Daoy (cell line): ENCODE measurements around the gene SYNE1. TPM values are rescaled to one million over a fixed set of nuclear protein-coding genes. Genes with fewer than 3 reads are reported as not detected.

ENCODE experiments used
- DNase-seq: peaks from one replicate; pipeline ENCODE4 v3.0.0-alpha.2; 2015; ENCODE audit warnings: low read depth
- total RNA-seq: library from RNA; depleted of rRNA; stranded (reverse); fragments of >200 nt; shearing (Covaris generic); gene quantifications from 2 replicates; pipeline ENCODE4 v1.2.3, GENCODE V29; 2014

SYNE1 gene
- total RNA-seq, 1 experiment from 2014 or later: 8.7 TPM

DNA sequence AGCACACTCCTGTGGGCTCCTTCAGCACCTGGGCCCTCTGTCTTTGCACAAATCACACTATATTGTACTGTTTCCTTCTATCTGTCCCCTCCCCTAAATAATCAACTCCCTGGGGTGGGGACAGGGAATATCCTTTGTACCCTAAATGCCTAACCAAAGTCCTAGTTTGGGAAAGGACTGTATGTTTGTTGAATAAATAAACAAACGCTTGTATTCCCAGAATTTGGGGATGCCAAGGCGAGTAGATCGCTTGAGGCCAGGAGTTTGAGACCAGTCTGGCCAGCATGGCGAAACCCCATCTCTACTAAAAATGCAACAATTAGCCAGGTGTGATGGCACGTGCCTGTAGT is 322.7 kb downstream of the SYNE1 start:
- DNase-seq: no peak

GRCh38 chr6:152313542-152314482 is 323.4 kb downstream of the SYNE1 start:
- peak; percentile 3 for DNase-seq

DNA sequence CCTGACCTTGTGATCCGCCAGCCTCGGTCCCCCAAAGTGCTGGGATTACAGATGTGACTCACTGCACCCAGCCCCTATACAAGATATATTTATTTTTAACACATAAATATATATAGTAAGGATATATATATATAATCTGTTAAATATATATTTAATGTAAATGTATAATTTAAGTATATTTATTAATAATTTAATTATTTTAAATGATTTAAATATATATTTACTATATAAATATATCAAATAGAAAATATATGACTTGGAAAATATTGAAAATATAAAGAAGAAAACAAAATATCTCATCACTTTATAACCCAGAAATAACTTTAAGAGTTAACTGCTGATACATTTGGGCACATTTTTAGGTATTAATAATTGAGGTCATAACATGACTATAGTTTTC is 324.7 kb downstream of the SYNE1 start:
- DNase-seq: no peak

GRCh38 chr6:152310371-152310954 is 326.7 kb downstream of the SYNE1 start:
- DNase-seq: no peak

GRCh38 chr6:152309648-152310047 is 327.5 kb downstream of the SYNE1 start:
- peak; percentile 3 for DNase-seq

DNA sequence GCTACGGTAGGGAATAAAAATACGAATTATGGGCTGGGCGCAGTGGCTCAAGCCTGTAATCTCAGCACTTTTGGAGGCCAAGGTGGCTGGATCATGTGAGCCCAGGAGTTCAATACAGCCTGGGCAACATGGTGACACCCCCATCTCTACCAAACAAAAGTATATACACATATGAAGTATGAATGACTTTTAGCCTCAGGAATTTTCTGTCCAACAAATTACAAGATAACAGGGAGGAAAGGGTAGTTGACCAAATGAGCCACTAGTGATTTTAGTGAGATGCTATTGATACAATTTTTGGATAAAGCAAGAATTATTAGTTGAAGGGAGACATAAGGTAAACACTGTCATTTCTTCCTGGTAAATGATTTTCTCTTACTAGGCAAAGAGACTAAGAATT is 328.2 kb downstream of the SYNE1 start:
- DNase-seq: no peak

GRCh38 chr6:152308306-152308705 is 328.9 kb downstream of the SYNE1 start:
- no peak for DNase-seq

DNA sequence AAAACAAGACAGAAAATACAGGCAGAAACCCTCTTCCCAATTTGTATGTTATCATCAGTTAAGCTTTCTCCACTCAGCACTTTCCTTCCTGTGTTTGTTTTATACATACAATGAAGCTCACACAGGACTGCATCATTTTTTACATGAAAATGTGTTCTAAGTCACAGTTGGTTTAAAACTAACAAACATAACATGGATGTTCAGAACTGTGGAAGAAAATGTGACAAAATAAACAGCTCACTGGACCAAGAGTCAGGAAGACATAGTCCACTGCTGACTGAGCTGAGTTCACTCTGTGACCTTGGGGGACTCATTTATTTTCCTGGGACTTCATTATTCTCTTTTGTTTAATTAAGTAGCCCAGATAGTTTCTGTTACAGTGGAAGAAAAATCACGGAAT is 331.5 kb downstream of the SYNE1 start:
- DNase-seq: no peak

DNA sequence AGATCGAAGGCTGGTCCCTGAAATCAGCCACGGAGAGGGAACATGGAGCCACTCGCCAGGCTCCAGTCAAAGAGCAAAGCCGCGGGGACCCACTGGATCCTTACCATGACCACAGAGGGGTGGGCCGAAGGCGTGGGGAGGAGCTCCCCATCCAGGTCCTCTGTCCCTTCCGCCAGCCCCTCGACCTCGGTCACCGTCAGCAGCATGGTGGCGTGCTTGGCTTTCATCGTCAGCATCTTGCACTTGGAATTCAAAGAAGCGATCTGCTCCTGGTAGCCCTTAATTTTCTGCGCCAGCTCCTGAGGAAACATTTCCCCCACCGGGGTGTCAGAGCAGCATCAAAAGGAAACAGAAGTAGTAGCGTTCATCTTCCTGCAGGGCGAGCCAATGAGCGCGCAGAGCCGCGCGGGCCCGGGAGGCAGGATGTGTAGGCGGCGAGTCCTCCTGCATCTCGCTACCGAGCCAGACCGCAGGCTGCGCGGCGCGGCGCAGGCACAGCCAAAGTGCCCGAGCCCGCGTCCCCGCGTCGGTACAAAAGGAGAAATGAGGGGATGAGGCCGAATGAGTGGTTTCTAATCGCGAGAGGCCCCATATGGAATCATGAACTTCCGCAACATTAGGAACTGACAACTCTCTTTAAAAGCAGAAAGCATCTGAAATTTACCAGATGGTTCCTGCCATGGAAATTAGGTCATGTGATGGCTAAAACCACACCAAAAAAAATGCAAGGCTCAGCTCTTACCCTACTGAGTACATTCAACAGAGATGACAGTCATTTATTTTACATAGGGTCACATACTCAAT is 335.2 kb downstream of the SYNE1 start:
- peak; percentile 87 for DNase-seq

GRCh38 chr6:152301021-152301764 is 336.0 kb downstream of the SYNE1 start:
- no peak for DNase-seq

DNA sequence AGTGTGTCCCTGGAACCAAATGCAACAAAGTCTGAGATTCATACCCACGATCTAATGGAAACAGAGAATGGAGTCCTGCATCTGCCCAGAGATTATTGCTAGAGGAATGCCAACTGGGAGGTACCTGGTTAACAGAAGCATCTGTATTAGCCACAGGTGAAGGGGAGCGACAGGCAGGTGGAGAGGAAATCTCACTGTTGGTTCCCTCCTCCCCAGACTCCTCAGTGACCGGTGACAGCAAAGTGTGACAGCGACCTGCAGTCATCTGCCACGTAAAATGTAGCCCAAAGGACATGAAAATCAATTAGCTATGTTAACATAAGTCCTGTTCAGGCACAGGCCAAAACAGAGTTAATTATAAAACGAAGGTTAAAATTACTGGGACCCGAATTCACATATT is 336.6 kb downstream of the SYNE1 start:
- DNase-seq: no peak

- no peak for DNase-seq
These were observed 338.1 kb downstream of the SYNE1 start for GRCh38 chr6:152298848-152299735.

DNA sequence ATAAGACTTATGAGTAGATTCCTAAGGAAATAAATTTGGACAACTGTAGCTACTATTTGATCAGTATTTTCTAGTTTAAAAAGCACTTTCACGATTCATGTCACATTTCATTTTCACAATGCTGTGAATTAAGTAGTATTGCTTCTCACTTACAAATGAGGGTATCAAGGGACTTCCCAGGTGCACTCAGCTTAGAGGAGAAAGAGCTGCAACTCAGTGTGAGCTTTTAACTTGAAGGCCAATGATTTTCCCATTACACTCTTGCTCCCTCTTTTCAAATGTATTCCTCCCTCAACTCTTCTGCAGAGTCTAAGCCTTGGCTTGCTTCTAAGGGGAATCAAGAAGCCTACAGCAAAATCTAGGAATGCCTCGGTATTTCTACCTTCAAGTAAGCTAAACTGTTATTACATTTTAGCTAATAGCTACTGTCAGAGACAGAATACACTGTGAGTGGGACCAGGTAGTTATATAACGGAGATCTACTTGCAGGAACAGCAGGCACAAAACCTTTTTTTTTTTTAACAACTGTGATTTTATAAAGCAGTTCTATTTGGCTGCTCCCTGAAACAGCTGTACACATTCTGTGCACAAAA is 339.0 kb downstream of the SYNE1 start:
- no peak for DNase-seq

DNA sequence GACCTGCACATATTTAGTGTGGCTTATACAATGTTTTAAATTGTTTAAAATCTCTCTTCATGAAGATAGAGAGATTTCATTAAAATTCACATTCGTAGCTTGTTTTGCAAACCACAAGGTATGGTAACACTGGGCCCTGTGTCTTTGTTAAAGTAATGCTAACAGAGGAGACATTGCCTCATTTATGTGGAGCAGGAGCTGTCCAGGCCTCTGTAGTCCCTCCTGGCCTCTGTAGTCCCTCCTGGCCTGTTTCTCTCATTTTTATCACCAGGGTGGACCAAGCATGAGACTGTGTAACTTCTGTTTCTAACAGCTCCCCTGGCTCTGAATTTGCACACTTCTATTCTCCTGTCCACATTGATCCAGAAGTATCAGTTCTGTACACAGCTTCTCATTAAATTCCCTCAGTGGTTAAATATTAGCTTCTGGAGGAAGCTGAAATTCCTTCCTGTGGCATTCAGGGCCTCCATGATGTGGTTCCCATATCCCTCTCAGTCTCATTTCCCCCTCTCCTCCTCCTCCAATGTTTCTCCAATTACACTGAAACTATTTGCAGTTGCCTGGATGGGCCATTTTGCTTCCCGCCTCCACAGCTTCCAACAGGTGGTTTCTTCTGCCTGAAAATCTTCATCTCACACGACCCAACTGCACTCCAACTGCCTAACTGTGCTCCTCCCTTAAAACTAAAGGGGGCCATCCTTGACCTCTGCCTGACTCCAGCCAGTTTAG is 340.4 kb downstream of the SYNE1 start:
- DNase-seq: no peak

GRCh38 chr6:152295920-152296319 is 341.2 kb downstream of the SYNE1 start:
- DNase-seq: no peak

DNA sequence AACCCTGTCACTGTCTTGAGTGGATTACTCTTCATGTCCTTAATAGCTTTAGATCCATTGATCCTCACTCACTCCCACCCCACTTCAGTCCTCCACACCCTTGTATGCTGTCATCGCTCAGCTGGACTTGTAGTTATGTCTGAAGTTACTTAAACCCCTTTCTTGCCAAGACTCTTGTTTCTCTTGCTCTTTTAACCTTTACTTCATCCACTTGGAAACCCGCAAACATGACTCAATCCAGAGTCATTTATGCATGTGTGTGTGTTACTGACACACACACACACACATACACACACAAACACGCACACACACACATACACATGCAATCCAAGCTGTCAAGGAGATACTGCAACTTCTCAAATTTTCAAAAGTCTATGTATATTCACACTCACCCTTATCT is 341.8 kb downstream of the SYNE1 start:
- DNase-seq: peak; percentile 27

DNA sequence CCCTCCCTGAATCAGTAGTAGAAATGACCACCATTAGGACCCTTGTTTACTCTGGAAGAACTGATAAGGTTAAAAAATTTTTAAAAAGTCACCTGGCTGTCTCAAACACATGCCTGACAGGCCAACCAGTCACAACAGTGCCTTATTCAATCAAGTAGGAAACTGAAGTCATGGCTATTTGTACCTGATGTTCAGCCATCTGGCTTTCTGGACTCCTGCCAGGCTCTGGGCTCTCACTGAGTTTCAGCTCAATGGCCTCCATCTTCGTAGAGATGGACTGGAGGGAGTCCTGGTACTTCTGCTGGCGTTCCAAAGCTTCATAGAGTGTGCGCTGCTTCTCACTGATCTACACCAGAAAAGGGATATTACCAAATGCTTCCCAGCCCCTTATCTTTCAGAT is 343.8 kb downstream of the SYNE1 start:
- DNase-seq: no peak

GRCh38 chr6:152292555-152292954 is 344.6 kb downstream of the SYNE1 start:
- DNase-seq: no peak

DNA sequence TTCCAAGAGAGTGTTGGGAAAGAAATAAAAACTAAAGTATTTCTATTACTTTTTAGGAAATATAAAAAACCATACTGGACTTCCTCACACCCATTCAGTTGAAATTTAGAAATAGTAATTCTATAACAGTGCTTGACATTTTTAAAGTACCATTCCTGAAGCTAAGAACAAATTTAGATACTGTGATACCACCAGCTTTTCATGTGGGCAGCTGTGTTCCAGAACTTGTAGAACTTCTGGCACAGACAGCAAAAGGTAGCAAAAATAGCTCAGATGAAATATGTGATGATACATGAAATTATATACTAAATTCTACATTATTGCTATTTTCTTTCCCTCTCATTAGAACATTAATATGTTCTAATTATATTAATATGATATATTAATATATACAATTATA is 346.5 kb downstream of the SYNE1 start:
- DNase-seq: no peak
